ENCODE data around the gene KLHL1. TPM values are rescaled to one million over a fixed set of nuclear protein-coding genes. Genes with fewer than 3 reads are reported as not detected.

The KLHL1 gene
- total and polyA plus RNA-seq, 4 donors = 0.14 TPM; not detected in 3

- no peaks in the 10 kb centered on the region for H3K36me3 ChIP-seq (ENCODE audit: control insufficient read depth in 4 of 4, insufficient read depth in 4 of 4, low read length in 4 of 4)
- TF ChIP-seq, protein P1, sequence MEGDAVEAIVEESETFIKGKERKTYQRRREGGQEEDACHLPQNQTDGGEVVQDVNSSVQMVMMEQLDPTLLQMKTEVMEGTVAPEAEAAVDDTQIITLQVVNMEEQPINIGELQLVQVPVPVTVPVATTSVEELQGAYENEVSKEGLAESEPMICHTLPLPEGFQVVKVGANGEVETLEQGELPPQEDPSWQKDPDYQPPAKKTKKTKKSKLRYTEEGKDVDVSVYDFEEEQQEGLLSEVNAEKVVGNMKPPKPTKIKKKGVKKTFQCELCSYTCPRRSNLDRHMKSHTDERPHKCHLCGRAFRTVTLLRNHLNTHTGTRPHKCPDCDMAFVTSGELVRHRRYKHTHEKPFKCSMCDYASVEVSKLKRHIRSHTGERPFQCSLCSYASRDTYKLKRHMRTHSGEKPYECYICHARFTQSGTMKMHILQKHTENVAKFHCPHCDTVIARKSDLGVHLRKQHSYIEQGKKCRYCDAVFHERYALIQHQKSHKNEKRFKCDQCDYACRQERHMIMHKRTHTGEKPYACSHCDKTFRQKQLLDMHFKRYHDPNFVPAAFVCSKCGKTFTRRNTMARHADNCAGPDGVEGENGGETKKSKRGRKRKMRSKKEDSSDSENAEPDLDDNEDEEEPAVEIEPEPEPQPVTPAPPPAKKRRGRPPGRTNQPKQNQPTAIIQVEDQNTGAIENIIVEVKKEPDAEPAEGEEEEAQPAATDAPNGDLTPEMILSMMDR (IDR thresholded peaks at IDR 0.05; ENCODE audit: control extremely low read depth, extremely low read depth) = no peak
- DNase-seq = no peak
- H3K4me1 ChIP-seq (ENCODE audit: control insufficient read depth in 5 of 5, insufficient read depth in 5 of 5, low read length in 5 of 5) = peaks cover 0 to 3% (median 0%) of the 10 kb centered on the region in 5 donors
- peaks cover 0 to 30% (median 11%) of the 10 kb centered on the region in 3 donors for H3K27me3 ChIP-seq (ENCODE audit: control insufficient read depth in 3 of 3, insufficient read depth in 3 of 3, low read length in 2 of 3)
- no peak overlapping the region for H3K9ac ChIP-seq (ENCODE audit: insufficient read depth in 1 of 2, low read length in 2 of 2)
- no peak overlapping the region for H3K27ac ChIP-seq (ENCODE audit: low read depth in 1 of 2, low read length in 1 of 2)
- ATAC-seq (ENCODE audit: insufficient read depth, low FRiP score) = no peak
- H3K9me3 ChIP-seq (ENCODE audit: control insufficient read depth in 4 of 4, insufficient read depth in 3 of 4, low read length in 3 of 4) = peaks cover 0 to 10% (median 0%) of the 10 kb centered on the region in 4 donors
- WGBS, 2 donors = 27 to 30% methylated on average over 9 of the region's 9 CpGs
- H3K4me3 ChIP-seq = no peak overlapping the region
Measured at GRCh38 chr13:70107125-70107497, 1.1 kb downstream of the KLHL1 start.

- peaks cover 0 to 30% (median 11%) of the 10 kb centered on the region in 3 donors for H3K27me3 ChIP-seq (ENCODE audit: control insufficient read depth in 3 of 3, insufficient read depth in 3 of 3, low read length in 2 of 3)
- H3K27ac ChIP-seq (ENCODE audit: low read depth in 1 of 2, low read length in 1 of 2) = no peak overlapping the region
- peaks cover 0 to 10% (median 0%) of the 10 kb centered on the region in 4 donors for H3K9me3 ChIP-seq (ENCODE audit: control insufficient read depth in 4 of 4, insufficient read depth in 3 of 4, low read length in 3 of 4)
- TF ChIP-seq, protein P1 (IDR thresholded peaks at IDR 0.05; ENCODE audit: control extremely low read depth, extremely low read depth) = no peak
- peaks cover 0 to 3% (median 0%) of the 10 kb centered on the region in 5 donors for H3K4me1 ChIP-seq (ENCODE audit: control insufficient read depth in 5 of 5, insufficient read depth in 5 of 5, low read length in 5 of 5)
- no peak for ATAC-seq (ENCODE audit: insufficient read depth, low FRiP score)
- no peak overlapping the region for H3K9ac ChIP-seq (ENCODE audit: insufficient read depth in 1 of 2, low read length in 2 of 2)
- DNase-seq = no peak
- no peaks in the 10 kb centered on the region for H3K36me3 ChIP-seq (ENCODE audit: control insufficient read depth in 4 of 4, insufficient read depth in 4 of 4, low read length in 4 of 4)
- no peak overlapping the region for H3K4me3 ChIP-seq
Measured at GRCh38 chr13:70104481-70104880, 3.8 kb downstream of the KLHL1 start.

- no peak overlapping the region for H3K9ac ChIP-seq (ENCODE audit: insufficient read depth in 1 of 2, low read length in 2 of 2)
- WGBS, 2 donors = 54 to 58% methylated on average over 1 of the region's 1 CpG
- DNase-seq = no peak
- no peak for ATAC-seq (ENCODE audit: insufficient read depth, low FRiP score)
- H3K4me3 ChIP-seq = no peak overlapping the region
- TF ChIP-seq, protein P1 (IDR thresholded peaks at IDR 0.05; ENCODE audit: control extremely low read depth, extremely low read depth) = no peak
- no peaks in the 10 kb centered on the region for H3K9me3 ChIP-seq (ENCODE audit: control insufficient read depth in 4 of 4, insufficient read depth in 3 of 4, low read length in 3 of 4)
- H3K27ac ChIP-seq (ENCODE audit: low read depth in 1 of 2, low read length in 1 of 2) = no peak overlapping the region
- no peaks in the 10 kb centered on the region for H3K27me3 ChIP-seq (ENCODE audit: control insufficient read depth in 3 of 3, insufficient read depth in 3 of 3, low read length in 2 of 3)
- H3K36me3 ChIP-seq (ENCODE audit: control insufficient read depth in 4 of 4, insufficient read depth in 4 of 4, low read length in 4 of 4) = no peaks in the 10 kb centered on the region
- H3K4me1 ChIP-seq (ENCODE audit: control insufficient read depth in 5 of 5, insufficient read depth in 5 of 5, low read length in 5 of 5) = no peaks in the 10 kb centered on the region
Measured at GRCh38 chr13:70098669-70099068, 9.6 kb downstream of the KLHL1 start.
